ENCODE data around the gene CFAP74.

DNA sequence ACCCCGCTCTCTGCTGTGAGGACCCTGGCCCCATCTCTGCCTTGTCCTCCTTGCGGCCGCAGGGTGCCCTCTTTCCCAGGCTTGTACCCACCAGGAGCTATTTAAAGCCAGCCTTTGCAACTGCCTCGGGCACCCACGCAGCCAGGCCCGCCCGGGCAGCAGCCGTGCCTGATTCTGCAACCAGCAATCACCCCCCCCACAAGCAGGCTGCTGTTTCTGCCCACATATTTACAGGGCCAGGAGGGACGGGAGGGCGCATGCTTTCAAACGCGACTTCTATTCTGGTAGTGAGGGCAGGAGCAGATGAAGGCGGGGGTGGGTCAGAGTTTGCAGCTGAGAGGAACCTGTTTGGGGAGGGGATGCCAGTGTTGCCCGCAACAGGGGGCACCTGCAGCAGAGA lies 29.2 kb upstream of the CFAP74 start:
- TF ChIP-seq, protein P1, sequence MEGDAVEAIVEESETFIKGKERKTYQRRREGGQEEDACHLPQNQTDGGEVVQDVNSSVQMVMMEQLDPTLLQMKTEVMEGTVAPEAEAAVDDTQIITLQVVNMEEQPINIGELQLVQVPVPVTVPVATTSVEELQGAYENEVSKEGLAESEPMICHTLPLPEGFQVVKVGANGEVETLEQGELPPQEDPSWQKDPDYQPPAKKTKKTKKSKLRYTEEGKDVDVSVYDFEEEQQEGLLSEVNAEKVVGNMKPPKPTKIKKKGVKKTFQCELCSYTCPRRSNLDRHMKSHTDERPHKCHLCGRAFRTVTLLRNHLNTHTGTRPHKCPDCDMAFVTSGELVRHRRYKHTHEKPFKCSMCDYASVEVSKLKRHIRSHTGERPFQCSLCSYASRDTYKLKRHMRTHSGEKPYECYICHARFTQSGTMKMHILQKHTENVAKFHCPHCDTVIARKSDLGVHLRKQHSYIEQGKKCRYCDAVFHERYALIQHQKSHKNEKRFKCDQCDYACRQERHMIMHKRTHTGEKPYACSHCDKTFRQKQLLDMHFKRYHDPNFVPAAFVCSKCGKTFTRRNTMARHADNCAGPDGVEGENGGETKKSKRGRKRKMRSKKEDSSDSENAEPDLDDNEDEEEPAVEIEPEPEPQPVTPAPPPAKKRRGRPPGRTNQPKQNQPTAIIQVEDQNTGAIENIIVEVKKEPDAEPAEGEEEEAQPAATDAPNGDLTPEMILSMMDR (IDR thresholded peaks at IDR 0.05; ENCODE audit: extremely low read depth in 1 of 2, insufficient read depth in 1 of 2, low read depth in 1 of 2, low read length in 2 of 2): no peak
- TF ChIP-seq EZH2 (IDR thresholded peaks at IDR 0.05; ENCODE audit: borderline replicate concordance, low read depth, low read length, severe bottlenecking): no peak
- TF ChIP-seq POLR2AphosphoS5 (IDR thresholded peaks at IDR 0.05; ENCODE audit: insufficient read depth, low read depth, low read length): no peak
- TF ChIP-seq GATA2 (IDR thresholded peaks at IDR 0.05; ENCODE audit: insufficient read depth, insufficient read length, low read depth, low read length): no peak

Measured in endothelial cell of umbilical vein (primary cell).